Measurements from ENCODE around the gene SLC49A3. TPM values are rescaled to one million over a fixed set of nuclear protein-coding genes. Genes with fewer than 3 reads are reported as not detected.
"Not testable (repeated sequence)": the region's sequence is repeated elsewhere in the genome, so short reads cannot be mapped to it uniquely, and the experiment has no call there.

SLC49A3 gene
- total RNA-seq, 3 donors from 2014 or later: 0.48 to 0.79 (median 0.53) TPM

DNA sequence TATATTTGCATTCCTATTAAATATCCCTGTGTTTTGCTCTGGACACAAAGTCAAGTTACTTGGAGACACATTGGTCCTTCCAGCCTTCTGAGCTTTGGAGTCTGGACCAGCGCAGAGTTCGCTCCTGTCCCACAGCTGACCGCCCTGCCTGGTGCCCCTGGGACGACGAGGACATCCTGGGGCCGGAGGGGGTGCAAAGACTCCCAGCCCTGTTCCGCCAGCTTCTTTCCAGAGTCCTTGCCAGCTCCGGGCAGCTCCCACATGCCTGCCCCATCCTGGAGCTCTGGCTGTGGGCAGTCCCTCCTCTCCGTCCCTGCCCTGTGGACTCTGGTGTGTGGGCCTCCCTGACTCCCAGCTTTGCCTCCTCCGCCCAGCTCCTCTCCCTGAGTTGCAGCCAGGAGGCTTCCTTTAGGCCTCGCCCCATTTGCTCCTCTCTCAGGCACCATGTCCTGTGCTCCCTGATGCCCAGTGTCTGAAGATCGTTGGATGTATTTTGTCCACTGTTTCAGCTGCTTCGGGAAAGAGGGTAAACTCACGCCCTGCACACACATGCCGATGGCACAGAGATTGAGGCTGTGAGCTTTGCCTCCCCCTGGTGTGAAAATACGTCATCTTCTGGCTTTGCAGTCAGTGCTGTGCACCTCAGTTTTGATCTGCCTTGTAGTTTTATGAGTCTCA, 11.8 kb upstream of the SLC49A3 start:
- peaks cover 7% of the 10 kb centered on the region for H3K4me1 Mint-ChIP-seq (ENCODE audit: low read depth)
- H3K36me3 Mint-ChIP-seq (ENCODE audit: insufficient read depth): no peaks in the 10 kb centered on the region
- H3K9me3 Mint-ChIP-seq: no peaks in the 10 kb centered on the region
- no peak overlapping the region for H3K4me3 Mint-ChIP-seq
- no peak for DNase-seq
- ATAC-seq: no peak
- no peaks in the 10 kb centered on the region for H3K27me3 Mint-ChIP-seq (ENCODE audit: low read depth)

DNA sequence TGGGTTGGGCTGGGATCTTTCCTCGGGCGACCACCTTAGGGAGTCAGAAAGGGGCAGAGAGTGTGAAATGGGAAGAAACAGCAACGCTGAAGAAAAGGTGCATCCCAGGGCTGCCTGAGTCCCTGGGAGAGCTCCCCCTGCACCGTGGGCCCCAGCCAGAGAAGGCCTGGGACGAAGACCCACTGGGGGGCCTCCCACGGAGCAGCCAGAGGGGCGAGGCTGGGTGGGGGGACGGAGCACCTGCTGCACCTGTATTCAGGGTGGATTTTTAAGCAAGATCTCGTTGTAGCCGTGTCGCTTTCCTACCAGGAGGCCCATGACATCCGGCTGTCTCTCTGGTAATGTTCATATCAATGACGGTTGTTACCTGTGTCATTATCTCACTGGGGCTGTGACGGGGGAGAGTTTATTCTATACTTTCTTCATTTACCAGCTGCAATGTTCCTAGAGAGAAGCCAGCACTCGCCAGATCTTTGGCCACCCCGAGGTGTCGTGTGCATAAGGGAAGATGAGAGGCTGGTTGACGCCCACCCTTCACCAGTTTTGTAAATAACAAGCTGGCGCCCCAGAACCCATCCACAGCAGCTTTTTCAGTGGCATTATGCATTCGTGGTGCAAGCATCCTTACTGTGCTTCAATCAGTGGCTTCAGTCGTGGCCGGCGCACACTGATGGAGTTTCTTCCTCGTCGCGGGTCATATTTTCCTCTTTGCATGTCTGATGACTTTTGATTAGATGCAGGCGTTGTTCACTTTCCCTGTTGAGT, 11.0 kb upstream of the SLC49A3 start:
- no peak for DNase-seq
- H3K4me1 Mint-ChIP-seq (ENCODE audit: low read depth): peaks cover 7% of the 10 kb centered on the region
- H3K27me3 Mint-ChIP-seq (ENCODE audit: low read depth): no peaks in the 10 kb centered on the region
- ATAC-seq: no peak
- H3K9me3 Mint-ChIP-seq: no peaks in the 10 kb centered on the region
- no peak overlapping the region for H3K4me3 Mint-ChIP-seq
- no peaks in the 10 kb centered on the region for H3K36me3 Mint-ChIP-seq (ENCODE audit: insufficient read depth)

DNA sequence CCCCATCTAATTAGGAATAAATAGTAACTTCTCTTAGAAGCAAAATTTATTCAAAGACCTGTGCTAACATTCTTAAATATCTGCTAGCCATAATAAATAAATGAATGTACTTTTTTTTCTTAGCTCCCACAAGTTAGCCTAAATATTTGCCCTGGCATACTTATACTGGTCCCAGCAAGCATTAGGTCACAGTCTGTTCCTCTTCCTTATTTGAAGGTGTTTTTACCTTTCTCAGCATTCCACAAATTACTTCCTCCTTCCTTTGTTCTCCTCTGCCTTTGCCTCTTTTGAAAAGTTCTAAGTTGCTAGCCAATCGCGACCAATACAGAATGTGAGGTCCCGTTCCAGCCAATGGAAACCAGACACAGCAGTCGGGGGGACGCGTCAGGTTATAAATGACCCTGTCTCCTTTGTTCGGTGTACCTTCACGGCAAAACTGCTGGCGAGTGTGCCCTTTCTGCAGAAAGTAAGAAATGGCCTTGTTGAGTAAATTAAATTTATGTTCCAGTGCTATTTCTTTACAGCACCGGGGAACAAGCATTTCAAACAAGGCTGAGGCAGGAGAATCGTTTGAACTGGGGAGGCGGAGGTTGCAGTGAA, 5.5 kb upstream of the SLC49A3 start:
- H3K4me1 Mint-ChIP-seq (ENCODE audit: low read depth); ATAC-seq; H3K36me3 Mint-ChIP-seq (ENCODE audit: insufficient read depth); DNase-seq; H3K9me3 Mint-ChIP-seq; H3K4me3 Mint-ChIP-seq: not testable (repeated sequence)
- peaks cover 13% of the 10 kb centered on the region for H3K27me3 Mint-ChIP-seq (ENCODE audit: low read depth)

DNA sequence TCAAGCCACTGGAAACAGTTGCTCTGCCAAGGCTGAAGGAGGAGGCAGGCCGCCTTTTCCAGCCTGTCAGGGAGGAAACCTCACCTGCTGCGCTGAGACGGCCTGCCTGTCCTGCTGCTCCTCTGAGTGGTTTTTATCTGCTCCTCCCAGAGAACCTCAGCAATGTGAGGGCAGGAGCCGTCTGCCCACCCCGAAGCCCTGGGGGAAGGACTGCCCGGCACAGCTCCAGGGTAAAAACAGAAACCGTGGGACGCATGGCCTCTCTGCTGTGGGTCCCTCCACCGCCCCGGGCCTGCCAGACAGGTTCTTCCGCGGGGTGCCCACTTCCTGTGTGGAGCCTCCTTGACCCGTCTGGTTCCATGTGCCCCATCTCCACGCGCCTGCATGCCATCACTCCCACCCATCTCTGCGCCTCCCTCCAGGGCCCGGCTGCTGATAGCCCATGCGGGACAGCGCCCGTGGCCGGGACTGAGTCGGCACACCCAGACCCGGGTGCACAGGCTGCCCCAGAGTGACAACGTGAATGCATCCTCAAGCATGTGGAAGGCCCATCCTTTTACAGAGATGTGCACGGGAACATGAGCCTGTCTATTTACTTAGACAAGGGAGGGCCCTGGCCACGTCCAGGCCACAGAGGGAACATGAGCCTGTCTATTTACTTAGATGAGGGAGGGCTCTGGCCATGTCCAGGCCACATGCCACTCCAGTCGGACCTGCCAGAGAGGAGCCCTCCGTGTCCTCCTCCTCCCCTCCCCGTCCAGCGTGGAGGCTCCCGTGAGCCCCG, 4.0 kb upstream of the SLC49A3 start:
- Mint-ChIP-seq H3K4me3 (no peak overlapping the region), H3K27me3 (ENCODE audit: low read depth) (peaks cover 15% of the 10 kb centered on the region), H3K9me3 (no peaks in the 10 kb centered on the region), H3K4me1 (ENCODE audit: low read depth) (no peaks in the 10 kb centered on the region), H3K36me3 (ENCODE audit: insufficient read depth) (no peaks in the 10 kb centered on the region)
- ATAC-seq: no peak
- DNase-seq: no peak

DNA sequence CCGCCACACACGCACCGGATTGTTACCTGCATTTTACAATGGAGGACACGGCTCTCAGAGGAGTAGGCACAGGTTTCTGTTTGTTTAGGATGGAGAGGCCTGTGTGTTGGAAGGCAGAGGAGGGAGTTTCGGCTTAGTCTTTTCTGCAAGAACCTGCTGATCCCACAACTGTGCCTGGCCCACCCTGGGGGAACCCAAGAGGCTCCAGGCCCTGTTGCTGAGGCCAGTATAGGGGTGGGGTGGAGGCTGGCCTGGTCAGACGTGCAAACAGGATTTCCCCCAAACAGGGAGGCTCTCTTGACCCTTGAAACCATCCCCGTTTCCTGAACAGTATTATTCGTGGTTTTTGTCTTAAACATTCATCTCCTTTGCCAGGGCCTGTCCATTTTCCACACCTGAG, 772 bp upstream of the SLC49A3 start:
- ATAC-seq (no peak), DNase-seq (no peak)
- no peaks in the 10 kb centered on the region for H3K9me3 Mint-ChIP-seq
- H3K36me3 Mint-ChIP-seq (ENCODE audit: insufficient read depth): no peaks in the 10 kb centered on the region
- peaks cover 3% of the 10 kb centered on the region for H3K4me1 Mint-ChIP-seq (ENCODE audit: low read depth)
- no peak overlapping the region for H3K4me3 Mint-ChIP-seq
- peaks cover 19% of the 10 kb centered on the region for H3K27me3 Mint-ChIP-seq (ENCODE audit: low read depth)

GRCh38 chr4:687971-688853, 739 bp downstream of the SLC49A3 start:
- H3K9me3 Mint-ChIP-seq: no peaks in the 10 kb centered on the region
- peaks cover 7% of the 10 kb centered on the region for H3K4me1 Mint-ChIP-seq (ENCODE audit: low read depth)
- peak in 1 of 2 donors; percentile 3 for ATAC-seq
- H3K27me3 Mint-ChIP-seq (ENCODE audit: low read depth): peaks cover 16% of the 10 kb centered on the region
- H3K36me3 Mint-ChIP-seq (ENCODE audit: insufficient read depth): no peaks in the 10 kb centered on the region
- H3K4me3 Mint-ChIP-seq: no peak overlapping the region
- no peak for DNase-seq

DNA sequence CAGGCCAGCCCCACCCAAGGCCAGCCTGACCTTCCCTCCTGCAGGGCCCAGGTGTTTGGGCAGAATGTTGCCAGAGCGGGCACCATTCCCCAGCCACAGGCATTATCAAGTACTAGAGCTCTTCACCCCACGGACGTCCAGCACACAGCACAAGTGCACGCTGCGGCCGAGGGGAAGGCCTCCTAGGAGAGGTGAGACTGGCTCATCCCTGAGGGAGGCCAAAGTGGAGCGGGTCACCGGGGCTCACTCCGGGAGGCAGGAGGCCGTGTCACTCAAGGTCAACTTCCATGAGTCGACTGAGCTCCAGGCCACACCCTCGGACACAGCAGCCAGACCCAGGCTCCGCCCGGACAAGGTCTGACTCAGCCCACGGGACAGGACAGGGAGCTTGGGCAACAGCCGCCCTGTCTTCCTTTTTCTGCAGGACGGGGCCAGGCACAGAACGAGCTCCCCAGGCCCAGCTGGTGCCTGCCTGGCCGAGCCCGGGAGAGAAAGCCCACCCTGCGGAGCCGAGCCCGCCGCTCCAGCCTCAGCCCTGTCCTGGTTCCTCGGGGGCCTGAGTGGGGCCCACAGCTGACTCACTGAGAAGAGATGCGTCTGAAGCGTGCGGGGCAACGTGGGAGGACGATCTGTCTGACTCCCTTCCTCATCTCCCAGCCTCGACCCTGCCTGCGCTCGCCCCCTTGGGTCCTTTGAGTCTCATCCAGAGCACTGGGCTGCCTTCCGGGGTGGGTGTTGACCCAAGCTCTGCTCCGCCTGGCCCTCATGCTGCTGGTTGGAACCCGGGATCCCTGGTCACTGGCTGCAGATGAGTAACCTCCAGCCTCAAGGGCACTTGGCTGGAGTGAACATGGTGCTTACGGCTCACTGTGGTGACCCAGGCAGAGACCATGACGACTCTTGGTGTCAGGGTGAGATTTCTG, 1.6 kb downstream of the SLC49A3 start:
- DNase-seq (no peak), ATAC-seq (no peak)
- no peaks in the 10 kb centered on the region for H3K9me3 Mint-ChIP-seq
- H3K4me1 Mint-ChIP-seq (ENCODE audit: low read depth): peaks cover 7% of the 10 kb centered on the region
- H3K36me3 Mint-ChIP-seq (ENCODE audit: insufficient read depth): no peaks in the 10 kb centered on the region
- peaks cover 16% of the 10 kb centered on the region for H3K27me3 Mint-ChIP-seq (ENCODE audit: low read depth)
- H3K4me3 Mint-ChIP-seq: no peak overlapping the region

- Mint-ChIP-seq H3K36me3 (ENCODE audit: insufficient read depth) (no peaks in the 10 kb centered on the region), H3K27me3 (ENCODE audit: low read depth) (peaks cover 13% of the 10 kb centered on the region), H3K4me1 (ENCODE audit: low read depth) (peaks cover 7% of the 10 kb centered on the region), H3K4me3 (no peak overlapping the region), H3K9me3 (no peaks in the 10 kb centered on the region)
- no peak for DNase-seq
- no peak for ATAC-seq
Observed at GRCh38 chr4:686413-687040, 2.4 kb downstream of the SLC49A3 start.

GRCh38 chr4:685679-686412, 3.1 kb downstream of the SLC49A3 start:
- no peaks in the 10 kb centered on the region for H3K36me3 Mint-ChIP-seq (ENCODE audit: insufficient read depth)
- ATAC-seq (no peak), DNase-seq (no peak)
- no peaks in the 10 kb centered on the region for H3K9me3 Mint-ChIP-seq
- H3K4me3 Mint-ChIP-seq: no peak overlapping the region
- peaks cover 8% of the 10 kb centered on the region for H3K4me1 Mint-ChIP-seq (ENCODE audit: low read depth)
- peaks cover 13% of the 10 kb centered on the region for H3K27me3 Mint-ChIP-seq (ENCODE audit: low read depth)

DNA sequence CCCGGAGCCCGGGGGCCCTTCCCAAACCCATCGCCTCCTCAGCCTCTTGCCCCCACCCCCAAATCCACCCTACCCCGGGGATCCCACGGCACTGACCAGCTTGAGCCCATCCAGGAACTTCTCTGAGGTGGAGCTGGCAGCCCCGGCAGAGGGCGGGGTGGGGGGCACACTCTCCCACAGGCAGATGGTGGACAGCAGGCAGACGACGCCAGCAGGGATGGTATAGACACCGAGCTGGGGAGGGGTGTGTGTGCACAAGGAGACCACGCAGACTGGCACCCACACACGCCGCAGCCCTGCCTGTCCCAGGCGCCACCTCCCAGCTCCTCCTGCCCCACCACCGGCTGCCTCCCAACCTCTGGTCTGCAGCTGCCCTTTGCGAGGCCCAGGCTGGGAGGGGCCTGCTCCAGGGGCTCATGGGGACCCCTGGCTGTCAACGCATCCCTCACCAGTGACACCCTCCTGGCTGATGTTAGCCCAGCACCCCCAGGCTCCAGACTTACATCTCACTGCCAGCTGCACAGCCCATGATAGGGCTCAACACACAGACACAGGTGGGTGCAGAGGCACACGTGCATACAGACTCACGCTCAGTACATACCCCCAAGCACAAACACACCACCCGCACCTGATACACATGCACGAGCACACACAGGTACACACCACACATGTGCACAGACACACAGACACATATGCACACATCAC, 4.2 kb downstream of the SLC49A3 start:
- Mint-ChIP-seq H3K27me3 (ENCODE audit: low read depth) (peaks cover 9% of the 10 kb centered on the region), H3K4me3 (no peak overlapping the region), H3K36me3 (ENCODE audit: insufficient read depth) (no peaks in the 10 kb centered on the region), H3K4me1 (ENCODE audit: low read depth) (peaks cover 15% of the 10 kb centered on the region), H3K9me3 (no peaks in the 10 kb centered on the region)
- no peak for DNase-seq
- no peak for ATAC-seq

- DNase-seq (no peak), ATAC-seq (peak in 1 of 2 donors; percentile 24)
- Mint-ChIP-seq H3K4me3 (no peak overlapping the region), H3K9me3 (no peaks in the 10 kb centered on the region), H3K27me3 (ENCODE audit: low read depth) (peaks cover 7% of the 10 kb centered on the region), H3K36me3 (ENCODE audit: insufficient read depth) (no peaks in the 10 kb centered on the region), H3K4me1 (ENCODE audit: low read depth) (peaks cover 15% of the 10 kb centered on the region)
Observed at GRCh38 chr4:683982-684622, 4.8 kb downstream of the SLC49A3 start.
